Keratinocyte (primary cell): ENCODE measurements around the gene COL6A5. TPM values are rescaled to one million over a fixed set of nuclear protein-coding genes. Genes with fewer than 3 reads are reported as not detected.

Experiments used
- DNase-seq: peaks from one replicate; pipeline ENCODE4 v3.0.0-alpha.2; 2011; ENCODE audit warnings: low read depth, missing footprints, low spot score
- FAIRE-seq: peaks from 2 replicates; lab custom pipeline; 2011; peaks lifted over from hg19 to GRCh38; lab: Jason Lieb, UNC
- H2AFZ ChIP-seq: 2 replicates; pipeline ENCODE4 v1.6.0; 2012; ENCODE audit warnings: low read length, control low read depth, inconsistent platforms; ENCODE audit not compliant: control insufficient read depth
- H3K27ac ChIP-seq: 2 replicates; pipeline ENCODE4 v1.5.1; 2011; ENCODE audit warnings: low read length; ENCODE audit not compliant: control insufficient read depth, insufficient read depth
- H3K27me3 ChIP-seq: 3 replicates; pipeline ENCODE4 v1.6.0; 2011; ENCODE audit warnings: low read length; ENCODE audit not compliant: control insufficient read depth, insufficient read depth; ENCODE audit errors: extremely low read depth
- H3K36me3 ChIP-seq, 2 experiments: 2 replicates in 1 of 2; 3 replicates in 1 of 2; pipeline ENCODE4 v1.5.1; 2011; ENCODE audit warnings: low read length in 2 of 2, mild to moderate bottlenecking in 1 of 2; ENCODE audit not compliant: control insufficient read depth in 2 of 2, insufficient read depth in 2 of 2; ENCODE audit errors: extremely low read depth in 1 of 2
- H3K4me1 ChIP-seq: 3 replicates; pipeline ENCODE4 v1.5.1; 2011; ENCODE audit warnings: low read length; ENCODE audit not compliant: control insufficient read depth, insufficient read depth; ENCODE audit errors: extremely low read depth
- H3K4me2 ChIP-seq: 3 replicates; pipeline ENCODE4 v1.6.0; 2011; ENCODE audit warnings: low read depth, low read length; ENCODE audit not compliant: control insufficient read depth, insufficient read depth; ENCODE audit errors: extremely low read depth
- H3K4me3 ChIP-seq, 3 experiments: fragments of 200-600 bp in 1 of 3; sonication (generic) in 1 of 3; 2 replicates in 2 of 3; 3 replicates in 1 of 3; pipeline ENCODE4 v1.5.1; 2011 to 2016; ENCODE audit warnings: low read length in 3 of 3, mild to moderate bottlenecking in 3 of 3, control low read depth in 2 of 3, inconsistent platforms in 1 of 3, low read depth in 1 of 3, mixed read lengths in 1 of 3, mixed run types in 1 of 3, moderate library complexity in 1 of 3; ENCODE audit not compliant: control insufficient read depth in 2 of 3, insufficient read depth in 2 of 3; ENCODE audit errors: extremely low read depth in 1 of 3
- H3K79me2 ChIP-seq: 2 replicates; pipeline ENCODE4 v1.6.0; 2012; ENCODE audit warnings: low read length; ENCODE audit not compliant: control insufficient read depth, insufficient read depth
- H3K9ac ChIP-seq: 3 replicates; pipeline ENCODE4 v1.6.0; 2011; ENCODE audit warnings: low read length; ENCODE audit not compliant: control insufficient read depth, insufficient read depth; ENCODE audit errors: extremely low read depth
- H3K9me1 ChIP-seq: 3 replicates; pipeline ENCODE4 v1.6.0; 2011; ENCODE audit warnings: low read length; ENCODE audit not compliant: control insufficient read depth, insufficient read depth; ENCODE audit errors: extremely low read depth
- H3K9me3 ChIP-seq: 2 replicates; pipeline ENCODE4 v1.5.1; 2012; ENCODE audit warnings: low read depth, low read length; ENCODE audit not compliant: control insufficient read depth
- H4K20me1 ChIP-seq: 3 replicates; pipeline ENCODE4 v1.6.0; 2011; ENCODE audit warnings: low read length; ENCODE audit not compliant: control insufficient read depth, insufficient read depth; ENCODE audit errors: extremely low read depth
- EZH2 ChIP-seq: IDR thresholded peaks from one replicate; pipeline ENCODE4 v1.6.1; 2012; ENCODE audit warnings: inconsistent platforms, mild to moderate bottlenecking, low read length, moderate library complexity
- dilution Hi-C: fragments of 300-500 bp; cut with MboI; formaldehyde crosslinking; loops from one replicate; pipeline ENCODE4 v1.7.0; 2020; ENCODE audit warnings: low sequenced_read_pairs; ENCODE audit not compliant: extremely low pct_ligation_motif_present
- polyA minus RNA-seq, 3 experiments: library from RNA; depleted of rRNA, polyadenylated mRNA; stranded (reverse); fragments of >200 nt; gene quantifications; 1 replicate in 1 of 3; 2 replicates in 1 of 3; 3 replicates in 1 of 3; pipeline ENCODE4 v1.2.3, GENCODE V29; 2011
- polyA plus RNA-seq, 5 experiments: library from polyadenylated mRNA; depleted of rRNA in 3 of 5; stranded (reverse) in 3 of 5; stranded (forward) in 1 of 5; unstranded in 1 of 5; fragments of >200 nt; gene quantifications; 1 replicate in 1 of 5; 2 replicates in 3 of 5; 3 replicates in 1 of 5; pipeline versions ENCODE4 v1.2.1 to v1.2.3, GENCODE V29; 2011 to 2012; ENCODE audit warnings: missing spikeins in 2 of 5, low read depth in 1 of 5, low replicate concordance in 1 of 5
- TF ChIP-seq, protein P1 (sequence below), 3 experiments: IDR thresholded peaks in 1 of 3; conservative IDR thresholded peaks in 1 of 3; optimal IDR thresholded peaks in 1 of 3; 2 replicates in 2 of 3; 3 replicates in 1 of 3; pipeline versions ENCODE3 to v1.5.1; 2011; ENCODE audit warnings: low read length in 3 of 3, mild to moderate bottlenecking in 3 of 3, moderate library complexity in 2 of 3, control low read depth in 1 of 3, inconsistent platforms in 1 of 3; ENCODE audit not compliant: insufficient read depth in 2 of 3; ENCODE audit errors: extremely low read depth in 1 of 3

The COL6A5 gene, protein sequence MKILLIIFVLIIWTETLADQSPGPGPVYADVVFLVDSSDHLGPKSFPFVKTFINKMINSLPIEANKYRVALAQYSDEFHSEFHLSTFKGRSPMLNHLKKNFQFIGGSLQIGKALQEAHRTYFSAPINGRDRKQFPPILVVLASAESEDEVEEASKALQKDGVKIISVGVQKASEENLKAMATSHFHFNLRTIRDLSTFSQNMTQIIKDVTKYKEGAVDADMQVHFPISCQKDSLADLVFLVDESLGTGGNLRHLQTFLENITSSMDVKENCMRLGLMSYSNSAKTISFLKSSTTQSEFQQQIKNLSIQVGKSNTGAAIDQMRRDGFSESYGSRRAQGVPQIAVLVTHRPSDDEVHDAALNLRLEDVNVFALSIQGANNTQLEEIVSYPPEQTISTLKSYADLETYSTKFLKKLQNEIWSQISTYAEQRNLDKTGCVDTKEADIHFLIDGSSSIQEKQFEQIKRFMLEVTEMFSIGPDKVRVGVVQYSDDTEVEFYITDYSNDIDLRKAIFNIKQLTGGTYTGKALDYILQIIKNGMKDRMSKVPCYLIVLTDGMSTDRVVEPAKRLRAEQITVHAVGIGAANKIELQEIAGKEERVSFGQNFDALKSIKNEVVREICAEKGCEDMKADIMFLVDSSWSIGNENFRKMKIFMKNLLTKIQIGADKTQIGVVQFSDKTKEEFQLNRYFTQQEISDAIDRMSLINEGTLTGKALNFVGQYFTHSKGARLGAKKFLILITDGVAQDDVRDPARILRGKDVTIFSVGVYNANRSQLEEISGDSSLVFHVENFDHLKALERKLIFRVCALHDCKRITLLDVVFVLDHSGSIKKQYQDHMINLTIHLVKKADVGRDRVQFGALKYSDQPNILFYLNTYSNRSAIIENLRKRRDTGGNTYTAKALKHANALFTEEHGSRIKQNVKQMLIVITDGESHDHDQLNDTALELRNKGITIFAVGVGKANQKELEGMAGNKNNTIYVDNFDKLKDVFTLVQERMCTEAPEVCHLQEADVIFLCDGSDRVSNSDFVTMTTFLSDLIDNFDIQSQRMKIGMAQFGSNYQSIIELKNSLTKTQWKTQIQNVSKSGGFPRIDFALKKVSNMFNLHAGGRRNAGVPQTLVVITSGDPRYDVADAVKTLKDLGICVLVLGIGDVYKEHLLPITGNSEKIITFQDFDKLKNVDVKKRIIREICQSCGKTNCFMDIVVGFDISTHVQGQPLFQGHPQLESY (N-terminal part only)
- not detected in 3 replicates for polyA plus RNA-seq
- not detected for polyA plus RNA-seq (2011; ENCODE audit: low read depth)
- not detected in 2 replicates for polyA plus RNA-seq (2011; cell fraction: cytosol; rRNA removed)
- polyA plus RNA-seq (2011; cell fraction: nucleus; rRNA removed): not detected in 2 replicates
- polyA plus RNA-seq (2012; ENCODE audit: low replicate concordance): not detected in 2 replicates
- not detected in 3 replicates for polyA minus RNA-seq
- not detected for polyA minus RNA-seq (2011; cell fraction: cytosol; rRNA and poly(A)+ RNA removed)
- not detected in 2 replicates for polyA minus RNA-seq (2011; cell fraction: nucleus; rRNA and poly(A)+ RNA removed)

DNA sequence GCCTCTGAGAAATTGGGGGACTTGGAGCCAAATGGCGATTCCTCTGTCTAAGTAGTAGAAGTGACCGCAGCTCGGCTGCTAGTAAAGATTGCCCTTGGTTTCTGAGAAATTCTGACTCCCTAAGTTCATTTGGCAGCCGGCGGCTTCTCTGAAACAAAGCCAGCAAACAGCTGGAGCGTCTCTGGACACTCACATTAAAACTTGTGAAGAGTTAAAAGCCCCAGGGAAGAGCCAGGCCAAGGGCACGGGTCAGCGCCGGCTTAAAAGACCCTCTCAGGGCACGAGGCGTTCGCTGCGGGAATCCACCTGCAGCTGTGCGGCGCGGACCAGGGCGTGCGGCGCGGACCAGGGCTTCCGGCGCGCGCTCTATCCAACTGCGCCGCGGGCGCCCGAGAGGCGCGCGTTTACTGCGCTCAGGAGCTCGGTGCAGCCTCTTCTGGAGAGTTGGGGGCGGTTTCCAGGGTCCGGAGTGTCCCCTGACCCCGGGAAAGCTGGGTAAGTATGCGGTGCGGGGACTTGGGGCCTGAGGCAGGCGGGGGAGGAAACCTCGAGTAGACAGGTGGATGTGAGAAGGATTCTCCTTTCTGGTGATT is at the start of gene COL6A5:
Gene COL6A5 (plus strand): TSS at position 186 of the 593 bp plus-strand sequence. CDS start 27,967 bp downstream, outside the sequence.
- Histone ChIP-seq H2AFZ (no peak within 1 kb of the TSS), H3K9me3 (no peaks in the 10 kb centered on the region), H3K79me2 (no peaks in the 10 kb centered on the region), H3K9me1 (no peaks in the 10 kb centered on the region), H3K36me3 (no peaks in the 10 kb centered on the region), H3K27me3 (peaks cover 16% of the 10 kb centered on the region), H3K4me3 (no peak within 1 kb of the TSS), H3K4me1 (no peaks in the 10 kb centered on the region), H3K4me2 (no peak within 1 kb of the TSS), H3K9ac (no peak within 1 kb of the TSS), H4K20me1 (no peaks in the 10 kb centered on the region), H3K27ac (no peak within 1 kb of the TSS)
- peak; percentile 71 for TF ChIP-seq EZH2
- TF ChIP-seq, protein P1, sequence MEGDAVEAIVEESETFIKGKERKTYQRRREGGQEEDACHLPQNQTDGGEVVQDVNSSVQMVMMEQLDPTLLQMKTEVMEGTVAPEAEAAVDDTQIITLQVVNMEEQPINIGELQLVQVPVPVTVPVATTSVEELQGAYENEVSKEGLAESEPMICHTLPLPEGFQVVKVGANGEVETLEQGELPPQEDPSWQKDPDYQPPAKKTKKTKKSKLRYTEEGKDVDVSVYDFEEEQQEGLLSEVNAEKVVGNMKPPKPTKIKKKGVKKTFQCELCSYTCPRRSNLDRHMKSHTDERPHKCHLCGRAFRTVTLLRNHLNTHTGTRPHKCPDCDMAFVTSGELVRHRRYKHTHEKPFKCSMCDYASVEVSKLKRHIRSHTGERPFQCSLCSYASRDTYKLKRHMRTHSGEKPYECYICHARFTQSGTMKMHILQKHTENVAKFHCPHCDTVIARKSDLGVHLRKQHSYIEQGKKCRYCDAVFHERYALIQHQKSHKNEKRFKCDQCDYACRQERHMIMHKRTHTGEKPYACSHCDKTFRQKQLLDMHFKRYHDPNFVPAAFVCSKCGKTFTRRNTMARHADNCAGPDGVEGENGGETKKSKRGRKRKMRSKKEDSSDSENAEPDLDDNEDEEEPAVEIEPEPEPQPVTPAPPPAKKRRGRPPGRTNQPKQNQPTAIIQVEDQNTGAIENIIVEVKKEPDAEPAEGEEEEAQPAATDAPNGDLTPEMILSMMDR (optimal IDR thresholded peaks at IDR 0.05 in 1 of 3, IDR thresholded peaks at IDR 0.05 in 1 of 3, conservative IDR thresholded peaks at IDR 0.05 in 1 of 3; ENCODE audit: extremely low read depth in 1 of 3, insufficient read depth in 2 of 3, low read length in 3 of 3): no peak
- dilution Hi-C loops: no loop called here
- FAIRE-seq (no peak), DNase-seq (no peak)

DNA sequence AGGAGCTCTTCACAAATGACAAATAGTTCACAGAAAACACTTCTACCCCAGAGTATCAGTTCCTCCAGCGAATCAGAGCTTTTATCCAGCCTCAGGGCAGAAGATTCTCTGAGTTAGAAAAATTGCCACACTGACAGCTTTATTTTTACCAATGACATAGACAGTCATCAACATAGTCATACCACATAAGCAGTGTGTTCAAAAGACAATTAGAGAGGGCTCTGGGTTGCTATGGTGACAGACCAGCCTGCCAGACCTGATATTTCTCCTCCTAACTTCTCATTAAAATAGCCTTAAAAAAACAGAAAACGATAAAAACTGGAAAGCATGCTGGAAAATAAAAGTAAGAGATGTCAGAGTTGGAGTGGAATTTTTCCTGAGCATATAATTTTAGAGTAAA is 45.9 kb upstream of the COL6A5 start:
- Histone ChIP-seq H3K27me3 (no peaks in the 10 kb centered on the region), H3K4me2 (no peak overlapping the region), H2AFZ (no peak overlapping the region), H3K36me3 (no peaks in the 10 kb centered on the region), H3K9me1 (no peaks in the 10 kb centered on the region), H3K9ac (no peak overlapping the region), H3K79me2 (no peaks in the 10 kb centered on the region), H3K4me3 (no peak overlapping the region), H4K20me1 (no peaks in the 10 kb centered on the region), H3K4me1 (no peaks in the 10 kb centered on the region), H3K9me3 (no peaks in the 10 kb centered on the region), H3K27ac (no peak overlapping the region)
- TF ChIP-seq, protein P1 (optimal IDR thresholded peaks at IDR 0.05 in 1 of 3, IDR thresholded peaks at IDR 0.05 in 1 of 3, conservative IDR thresholded peaks at IDR 0.05 in 1 of 3; ENCODE audit: extremely low read depth in 1 of 3, insufficient read depth in 2 of 3, low read length in 3 of 3): no peak
- TF ChIP-seq EZH2: no peak
- dilution Hi-C loops: no loop called here
- no peak for FAIRE-seq
- DNase-seq: no peak
